Central memory CD8-positive, alpha-beta T cell (primary cell): ENCODE data around the gene SERPINH1.

Experiments
- ATAC-seq: fragments of 150-1000 bp; cut with Tn5 transposase; replicated peaks from 2 replicates; pipeline ENCODE4 v1.10.0; 2022; ENCODE audit warnings: mild to moderate bottlenecking, moderate FRiP score, moderate number of reproducible peaks; ENCODE audit not compliant: poor library complexity, severe bottlenecking; ENCODE audit errors: extremely low read depth
- DNase-seq, 2 donors: peaks; one replicate each; pipeline ENCODE4 v3.0.0; 2021; ENCODE audit warnings: low spot score in 2 of 2
- H3K27ac Mint-ChIP-seq: one replicate; pipeline ENCODE4 v1.8.0; 2022; ENCODE audit warnings: low read depth, mild to moderate bottlenecking, moderate library complexity, mixed read lengths
- H3K27me3 Mint-ChIP-seq: one replicate; pipeline ENCODE4 v1.8.0; 2022; ENCODE audit warnings: mixed read lengths
- H3K36me3 Mint-ChIP-seq: one replicate; pipeline ENCODE4 v1.8.0; 2022; ENCODE audit warnings: mild to moderate bottlenecking, moderate library complexity, mixed read lengths; ENCODE audit not compliant: insufficient read depth
- H3K4me1 Mint-ChIP-seq: one replicate; pipeline ENCODE4 v1.8.0; 2022; ENCODE audit warnings: mixed read lengths
- H3K4me3 Mint-ChIP-seq: one replicate; pipeline ENCODE4 v1.8.0; 2022; ENCODE audit warnings: mild to moderate bottlenecking, moderate library complexity, mixed read lengths
- H3K9me3 Mint-ChIP-seq: one replicate; pipeline ENCODE4 v1.8.0; 2022; ENCODE audit warnings: mixed read lengths

SERPINH1 gene

DNA sequence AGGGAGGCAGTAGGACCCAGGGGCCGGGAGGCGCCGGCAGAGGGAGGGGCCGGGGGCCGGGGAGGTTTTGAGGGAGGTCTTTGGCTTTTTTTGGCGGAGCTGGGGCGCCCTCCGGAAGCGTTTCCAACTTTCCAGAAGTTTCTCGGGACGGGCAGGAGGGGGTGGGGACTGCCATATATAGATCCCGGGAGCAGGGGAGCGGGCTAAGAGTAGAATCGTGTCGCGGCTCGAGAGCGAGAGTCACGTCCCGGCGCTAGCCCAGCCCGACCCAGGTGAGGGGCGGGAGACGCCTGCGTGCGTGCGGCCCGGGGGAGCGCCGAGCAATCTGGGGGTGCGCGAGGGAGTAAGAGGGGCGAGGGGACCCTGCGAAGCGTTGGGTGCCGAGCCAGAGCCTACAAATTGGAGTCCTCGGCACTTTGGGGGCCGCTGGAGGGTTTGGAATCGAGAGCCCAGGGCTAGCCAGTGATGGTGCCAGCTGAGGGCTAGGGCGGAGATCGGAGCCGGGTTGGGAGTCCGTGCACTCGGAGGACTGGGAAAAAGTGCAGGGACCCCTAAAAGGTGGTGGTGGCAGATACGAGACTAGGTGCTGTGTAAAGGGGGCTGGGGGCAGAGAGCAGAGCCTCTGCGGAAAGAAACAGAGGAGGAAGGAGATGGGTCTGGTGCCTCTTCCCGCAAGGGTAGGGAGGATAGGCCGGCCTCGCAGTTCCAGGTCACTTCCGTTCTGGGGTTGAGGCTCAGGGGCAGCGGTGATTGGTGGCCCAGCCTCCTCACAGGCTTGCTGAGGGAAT is at the start of gene SERPINH1:
Gene SERPINH1 (plus strand): TSS at position 206 of the 788 bp plus-strand sequence. CDS start 4,097 bp downstream, outside the sequence.
- Mint-ChIP-seq H3K9me3 (no peaks in the 10 kb centered on the region), H3K27ac (peak within 1 kb of the TSS; percentile 98), H3K36me3 (peaks cover 7% of the 10 kb centered on the region), H3K4me1 (peaks cover 47% of the 10 kb centered on the region), H3K27me3 (no peaks in the 10 kb centered on the region), H3K4me3 (peak within 1 kb of the TSS; percentile 98)
- peak; percentile 78 for ATAC-seq
- peak; percentile 21 to 23 for DNase-seq

DNA sequence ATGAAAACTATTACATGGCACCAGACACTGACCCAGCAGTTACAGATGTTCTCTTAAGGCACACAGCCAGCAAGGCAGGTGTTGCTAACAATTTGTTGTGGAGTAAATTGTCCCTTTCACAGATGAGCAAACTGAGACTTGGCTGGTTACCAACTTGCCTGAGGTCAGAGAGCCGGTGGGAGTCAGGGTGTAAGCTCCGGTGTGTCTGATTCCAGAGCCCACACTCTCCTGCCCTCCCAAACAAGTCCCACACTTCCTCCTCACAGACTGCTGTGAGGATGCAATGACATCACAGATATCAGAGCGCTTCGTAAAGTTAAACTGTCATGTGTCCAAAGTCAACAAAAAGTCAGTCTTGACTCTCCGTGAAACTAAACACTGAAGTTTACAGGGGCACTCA is 48.8 kb upstream of the SERPINH1 start:
- no peak overlapping the region for H3K27ac Mint-ChIP-seq
- H3K4me3 Mint-ChIP-seq = no peak overlapping the region
- no peak for DNase-seq
- no peaks in the 10 kb centered on the region for H3K27me3 Mint-ChIP-seq
- peaks cover 2% of the 10 kb centered on the region for H3K36me3 Mint-ChIP-seq
- peaks cover 47% of the 10 kb centered on the region for H3K4me1 Mint-ChIP-seq
- ATAC-seq = no peak
- no peaks in the 10 kb centered on the region for H3K9me3 Mint-ChIP-seq

DNA sequence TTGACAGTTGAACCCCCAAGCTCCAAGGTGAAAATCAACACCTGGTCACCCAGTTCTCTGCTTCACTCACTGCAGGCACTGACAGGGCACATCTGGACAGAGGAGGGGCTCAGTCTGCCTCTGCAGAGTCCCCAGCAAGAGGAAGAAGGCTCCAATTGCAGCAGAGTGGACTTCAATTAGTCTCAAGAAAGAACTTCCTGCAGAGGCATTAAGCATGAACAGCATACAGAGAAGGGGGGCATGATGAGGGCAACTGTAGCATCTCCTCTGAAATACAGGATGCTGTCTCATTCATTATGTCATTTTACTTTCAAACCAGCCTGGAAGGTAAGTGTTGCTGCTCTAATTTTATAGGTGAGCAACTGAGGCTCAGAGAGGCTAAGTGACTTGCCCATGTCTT is 47.5 kb upstream of the SERPINH1 start:
- no peak for DNase-seq
- no peak for ATAC-seq
- no peaks in the 10 kb centered on the region for H3K27me3 Mint-ChIP-seq
- peaks cover 4% of the 10 kb centered on the region for H3K36me3 Mint-ChIP-seq
- H3K27ac Mint-ChIP-seq = peak overlapping the region; percentile 41
- no peak overlapping the region for H3K4me3 Mint-ChIP-seq
- no peaks in the 10 kb centered on the region for H3K9me3 Mint-ChIP-seq
- H3K4me1 Mint-ChIP-seq = peaks cover 42% of the 10 kb centered on the region

DNA sequence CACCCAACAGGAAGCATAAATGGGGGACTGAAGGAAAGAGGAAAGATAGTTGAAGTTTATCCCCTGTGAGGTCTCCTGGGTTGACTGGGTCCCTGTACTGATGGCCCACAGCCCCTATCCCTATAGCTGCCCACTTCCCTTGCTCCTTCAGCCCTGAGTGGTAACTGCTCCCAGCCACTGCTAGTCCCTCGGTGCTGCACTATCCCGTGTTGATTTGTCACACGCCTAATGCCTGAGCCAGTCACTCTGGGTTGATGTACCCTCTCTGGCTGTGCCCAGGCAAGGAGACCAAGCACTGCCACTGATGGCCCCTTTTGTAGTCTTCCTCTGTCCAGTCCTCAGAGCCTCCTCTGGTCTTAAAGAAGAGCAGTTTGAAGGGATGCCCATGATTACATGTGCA is 45.9 kb upstream of the SERPINH1 start:
- peaks cover 4% of the 10 kb centered on the region for H3K36me3 Mint-ChIP-seq
- H3K9me3 Mint-ChIP-seq = no peaks in the 10 kb centered on the region
- DNase-seq = no peak
- peak overlapping the region; percentile 30 for H3K27ac Mint-ChIP-seq
- H3K4me3 Mint-ChIP-seq = no peak overlapping the region
- peaks cover 42% of the 10 kb centered on the region for H3K4me1 Mint-ChIP-seq
- no peaks in the 10 kb centered on the region for H3K27me3 Mint-ChIP-seq
- no peak for ATAC-seq

DNA sequence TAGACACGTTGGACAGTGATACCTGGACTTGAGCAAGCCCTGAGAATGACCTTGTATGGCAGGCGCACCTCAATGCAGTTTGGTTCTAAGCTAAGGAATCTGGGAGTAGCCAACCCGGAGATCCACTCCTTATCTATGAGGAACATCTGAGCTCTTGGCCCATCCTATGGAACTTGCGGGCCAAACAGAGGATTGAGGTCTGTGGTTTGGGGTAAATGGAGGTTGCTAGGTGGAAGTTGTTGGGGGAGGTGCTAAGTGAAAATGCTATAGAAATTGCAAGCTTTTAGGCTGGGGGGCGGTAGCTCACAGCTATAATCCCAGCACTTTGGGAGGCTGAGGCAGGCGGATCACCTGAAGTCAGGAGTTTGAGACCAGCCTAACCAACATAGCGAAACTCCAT is 45.2 kb upstream of the SERPINH1 start:
- no peak for DNase-seq
- Mint-ChIP-seq H3K9me3 (no peaks in the 10 kb centered on the region), H3K27me3 (no peaks in the 10 kb centered on the region), H3K27ac (peak overlapping the region; percentile 78), H3K36me3 (peaks cover 4% of the 10 kb centered on the region), H3K4me3 (peak overlapping the region; percentile 46), H3K4me1 (peaks cover 46% of the 10 kb centered on the region)
- ATAC-seq = no peak

DNA sequence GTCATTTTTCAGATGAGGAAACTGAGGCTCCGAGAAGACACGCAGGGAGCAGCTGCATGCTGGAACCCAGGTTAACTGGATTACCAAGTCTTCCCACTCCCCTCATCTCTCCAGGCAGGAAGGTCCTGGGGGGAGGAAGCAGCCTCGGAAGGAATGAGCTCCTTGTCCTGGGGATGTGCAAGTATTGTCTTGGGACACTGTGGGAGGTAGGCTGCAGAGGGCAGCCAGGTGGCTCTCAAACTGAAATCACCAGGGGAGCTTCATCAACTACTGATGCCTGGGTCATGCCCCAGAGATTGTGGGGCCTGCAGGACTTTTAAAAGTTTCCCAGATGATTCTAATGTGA is 43.9 kb upstream of the SERPINH1 start:
- Mint-ChIP-seq H3K27me3 (no peaks in the 10 kb centered on the region), H3K9me3 (no peaks in the 10 kb centered on the region), H3K4me1 (peaks cover 53% of the 10 kb centered on the region), H3K4me3 (no peak overlapping the region), H3K27ac (peak overlapping the region; percentile 78), H3K36me3 (peaks cover 4% of the 10 kb centered on the region)
- no peak for DNase-seq
- ATAC-seq = no peak

DNA sequence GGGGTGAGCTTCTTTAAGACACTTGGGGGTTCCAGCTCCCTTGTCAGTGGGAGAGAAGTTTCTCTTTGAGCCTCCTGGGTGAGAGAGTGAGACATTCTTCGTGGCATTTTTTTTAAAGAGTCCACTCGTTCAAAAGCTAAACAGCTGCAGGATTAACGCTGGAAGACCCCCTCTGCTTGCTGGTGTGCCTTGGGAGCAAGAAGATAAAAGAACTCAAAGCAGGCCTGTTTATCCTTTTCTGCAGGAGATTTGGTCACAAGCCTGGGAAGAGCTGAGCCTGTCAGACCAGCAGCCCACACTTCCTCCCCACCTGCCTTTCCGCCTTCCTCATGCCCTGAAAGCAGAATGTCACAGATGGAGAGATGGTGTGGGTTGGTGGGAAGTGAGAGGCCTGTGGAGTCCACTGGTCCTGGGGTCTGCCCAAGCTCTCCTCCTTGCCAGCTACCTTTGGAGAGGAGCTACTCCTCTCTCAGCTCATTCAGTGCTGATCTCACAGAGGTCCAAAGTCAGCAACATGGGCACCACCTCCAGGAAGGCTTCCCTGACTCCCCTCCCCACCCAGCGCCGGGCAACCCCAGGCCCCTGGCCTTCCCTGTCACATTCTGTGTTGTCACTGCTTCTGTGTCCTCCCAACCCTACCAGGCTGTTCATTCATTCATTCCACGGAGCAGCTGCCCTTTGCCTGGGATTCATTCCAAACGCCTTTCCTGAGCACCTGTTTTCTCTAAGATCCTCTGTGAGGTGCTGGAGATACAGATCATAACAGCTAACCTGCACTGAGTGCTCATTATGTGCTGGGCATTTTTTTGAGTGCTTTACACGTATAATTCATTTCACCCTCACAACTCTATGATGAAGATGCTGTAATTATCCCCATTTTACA is 43.0 kb upstream of the SERPINH1 start:
- H3K36me3 Mint-ChIP-seq = peaks cover 6% of the 10 kb centered on the region
- no peak overlapping the region for H3K4me3 Mint-ChIP-seq
- H3K27ac Mint-ChIP-seq = peak overlapping the region; percentile 78
- no peaks in the 10 kb centered on the region for H3K27me3 Mint-ChIP-seq
- ATAC-seq (no peak), DNase-seq (no peak)
- H3K9me3 Mint-ChIP-seq = no peaks in the 10 kb centered on the region
- H3K4me1 Mint-ChIP-seq = peaks cover 62% of the 10 kb centered on the region

DNA sequence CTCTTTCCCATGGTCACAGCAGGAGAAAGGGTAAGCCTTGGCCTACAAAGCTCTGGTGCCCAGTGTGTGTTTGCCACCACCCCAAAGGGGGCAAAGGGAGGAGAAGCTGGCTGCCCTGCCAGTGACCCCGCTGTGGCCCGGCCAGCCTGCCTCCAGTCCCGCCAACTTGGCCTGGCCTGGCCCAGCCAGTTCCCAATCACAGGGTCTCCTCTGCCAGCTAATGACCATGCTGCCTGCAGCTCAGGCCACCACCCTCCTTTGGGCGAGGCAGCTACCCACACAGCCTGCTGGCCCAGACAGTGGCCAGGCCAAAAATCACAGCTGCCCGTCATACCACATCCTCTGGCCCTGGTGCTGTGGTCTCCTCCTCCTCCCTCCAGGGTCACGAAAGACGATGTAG is 41.4 kb upstream of the SERPINH1 start:
- Mint-ChIP-seq H3K9me3 (no peaks in the 10 kb centered on the region), H3K4me1 (peaks cover 63% of the 10 kb centered on the region), H3K36me3 (peaks cover 6% of the 10 kb centered on the region), H3K27ac (peak overlapping the region; percentile 53), H3K4me3 (no peak overlapping the region), H3K27me3 (no peaks in the 10 kb centered on the region)
- no peak for ATAC-seq
- DNase-seq = no peak

DNA sequence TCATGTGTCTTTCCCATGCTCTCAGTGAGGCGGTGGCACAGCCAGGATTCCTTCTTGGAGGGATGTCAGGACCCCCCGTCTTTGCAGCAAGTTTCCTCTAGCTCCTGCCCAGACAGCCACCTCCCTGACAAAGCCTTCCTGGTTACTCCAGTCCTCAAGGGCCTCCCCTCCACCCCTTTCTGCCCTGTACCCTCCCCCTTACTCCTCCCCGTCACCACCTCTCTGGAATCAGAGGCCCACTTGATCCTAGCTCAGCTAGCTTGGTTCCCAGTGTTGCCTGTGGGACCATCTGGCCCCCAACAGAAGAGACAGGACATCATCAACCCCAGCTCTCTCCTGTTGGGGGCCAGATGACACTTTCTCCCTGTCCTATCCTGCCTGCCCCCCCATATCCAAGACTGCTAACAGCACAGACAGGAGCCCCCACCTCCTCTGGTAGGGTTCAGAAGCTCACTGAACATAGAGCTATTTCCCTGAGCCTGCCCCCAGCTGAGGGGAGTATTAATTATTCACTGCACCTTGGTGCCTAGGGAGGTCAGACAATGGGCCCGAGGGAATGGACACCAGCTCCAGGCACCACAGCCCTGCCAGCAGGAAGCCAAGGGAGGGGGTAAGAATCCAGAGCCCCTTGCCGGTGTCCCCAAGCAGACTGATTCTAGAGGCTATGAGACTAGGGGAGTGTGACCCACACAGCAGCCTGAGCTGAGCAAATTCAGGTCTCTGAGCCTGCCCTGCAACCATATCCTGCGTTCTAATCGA is 39.6 kb upstream of the SERPINH1 start:
- ATAC-seq (no peak), DNase-seq (no peak)
- Mint-ChIP-seq H3K27me3 (no peaks in the 10 kb centered on the region), H3K4me3 (no peak overlapping the region), H3K4me1 (peaks cover 45% of the 10 kb centered on the region), H3K27ac (no peak overlapping the region), H3K9me3 (no peaks in the 10 kb centered on the region), H3K36me3 (peaks cover 5% of the 10 kb centered on the region)

DNA sequence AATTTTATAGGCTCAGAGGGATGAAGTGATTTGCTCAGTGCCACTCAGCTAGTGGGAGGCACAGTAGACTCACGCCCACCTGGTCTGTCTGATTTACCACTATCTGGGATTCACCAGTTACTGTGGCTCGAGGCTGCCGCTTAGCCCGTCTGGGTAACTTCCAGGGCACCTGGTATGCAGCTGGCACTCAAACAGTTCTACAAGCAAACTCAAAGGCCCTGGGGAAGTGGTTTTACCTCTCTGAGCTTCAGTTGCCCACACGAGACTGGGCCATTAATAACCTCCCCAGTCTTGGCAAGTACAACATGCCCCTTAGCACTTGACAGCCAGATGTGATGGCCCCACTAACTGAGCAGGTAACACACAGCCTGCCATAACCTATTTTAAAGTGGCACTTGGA is 38.9 kb upstream of the SERPINH1 start:
- H3K4me3 Mint-ChIP-seq = peak overlapping the region; percentile 77
- ATAC-seq = no peak
- peak overlapping the region; percentile 30 for H3K27ac Mint-ChIP-seq

DNA sequence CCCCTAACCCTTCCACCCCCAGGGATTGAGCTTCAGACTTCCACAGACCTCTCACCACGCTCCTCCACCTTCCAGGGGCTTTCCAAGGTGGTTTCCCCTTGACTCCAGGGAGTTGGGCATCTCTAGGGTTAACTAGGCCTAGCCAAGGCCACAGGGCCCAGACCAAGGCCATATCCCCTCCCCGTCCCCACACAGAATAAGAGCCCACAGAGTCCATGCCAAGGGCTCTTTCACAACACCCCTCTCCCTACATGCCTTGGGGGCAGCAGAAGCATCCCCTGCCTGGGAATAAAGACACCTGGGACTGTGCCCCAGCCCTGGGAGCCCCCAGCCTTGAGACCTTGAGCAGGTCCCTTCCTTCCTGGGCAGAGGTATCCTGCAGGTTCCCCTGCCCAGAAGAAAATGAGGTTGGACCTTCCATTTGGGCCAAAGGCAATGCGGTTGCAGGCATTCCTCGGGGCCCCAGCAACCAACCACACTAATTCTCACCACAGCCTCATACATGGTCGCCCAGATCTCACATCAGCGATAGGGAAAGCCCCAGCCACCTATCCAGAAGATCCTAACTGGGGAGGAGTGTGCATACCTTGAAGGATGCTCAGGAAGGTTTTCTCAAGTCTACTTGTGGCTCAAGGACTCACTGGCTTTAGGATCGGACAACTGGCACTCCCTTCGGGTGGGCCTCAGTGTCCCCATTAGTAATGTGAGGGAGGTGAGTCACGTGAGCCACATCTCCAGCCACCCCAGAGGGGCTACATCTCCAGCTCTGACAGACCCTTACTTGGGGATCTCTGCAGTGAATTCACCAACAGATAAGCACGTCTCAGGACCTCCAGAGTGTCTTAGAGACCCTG is 38.0 kb upstream of the SERPINH1 start:
- ATAC-seq = peak; percentile 27
- Mint-ChIP-seq H3K27ac (peak overlapping the region; percentile 30), H3K36me3 (peaks cover 5% of the 10 kb centered on the region), H3K4me1 (peaks cover 40% of the 10 kb centered on the region), H3K4me3 (peak overlapping the region; percentile 77), H3K27me3 (no peaks in the 10 kb centered on the region), H3K9me3 (no peaks in the 10 kb centered on the region)
- no peak for DNase-seq

More for the DNA sequence above, 38.9 kb upstream of the SERPINH1 start:
- no peak for DNase-seq
- no peaks in the 10 kb centered on the region for H3K27me3 Mint-ChIP-seq
- peaks cover 7% of the 10 kb centered on the region for H3K36me3 Mint-ChIP-seq
- peaks cover 40% of the 10 kb centered on the region for H3K4me1 Mint-ChIP-seq
- H3K9me3 Mint-ChIP-seq = no peaks in the 10 kb centered on the region
